Measurements from ENCODE around the gene FBN1.

FBN1 gene

GRCh38 chr15:48520376-48521155 is 124.9 kb downstream of the FBN1 start:
- no peaks in the 10 kb centered on the region for H3K9me3 ChIP-seq (ENCODE audit: control insufficient read depth in 2 of 2, low read length in 2 of 2)

GRCh38 chr15:48516121-48516520 is 129.4 kb downstream of the FBN1 start:
- Histone ChIP-seq H3K36me3 (ENCODE audit: control insufficient read depth in 2 of 2, insufficient read depth in 2 of 2, low read length in 2 of 2) (peaks cover 12 to 15% of the 10 kb centered on the region in 2 donors), H3K4me3 (ENCODE audit: low read length in 2 of 2) (no peak overlapping the region), H3K27ac (ENCODE audit: low read length) (no peak overlapping the region)

More at GRCh38 chr15:48520376-48521155, 124.9 kb downstream of the FBN1 start:
- Histone ChIP-seq H3K4me1 (ENCODE audit: control insufficient read depth, insufficient read depth, low read length) (no peaks in the 10 kb centered on the region), H3K4me3 (ENCODE audit: low read length in 2 of 2) (no peak overlapping the region), H3K27me3 (ENCODE audit: control insufficient read depth in 1 of 2, insufficient read depth in 2 of 2, low read length in 2 of 2) (no peaks in the 10 kb centered on the region), H3K36me3 (ENCODE audit: control insufficient read depth in 2 of 2, insufficient read depth in 2 of 2, low read length in 2 of 2) (peaks cover 4 to 21% of the 10 kb centered on the region in 2 donors), H3K9ac (ENCODE audit: low read length in 2 of 2) (no peak overlapping the region), H3K27ac (ENCODE audit: low read length) (no peak overlapping the region)

GRCh38 chr15:48515500-48515899 is 130.0 kb downstream of the FBN1 start:
- Histone ChIP-seq H3K4me1 (ENCODE audit: control insufficient read depth, insufficient read depth, low read length) (no peaks in the 10 kb centered on the region), H3K36me3 (ENCODE audit: control insufficient read depth in 2 of 2, insufficient read depth in 2 of 2, low read length in 2 of 2) (peaks cover 12 to 15% of the 10 kb centered on the region in 2 donors), H3K4me3 (ENCODE audit: low read length in 2 of 2) (no peak overlapping the region), H3K27me3 (ENCODE audit: control insufficient read depth in 1 of 2, insufficient read depth in 2 of 2, low read length in 2 of 2) (no peaks in the 10 kb centered on the region), H3K9ac (ENCODE audit: low read length in 2 of 2) (no peak overlapping the region), H3K9me3 (ENCODE audit: control insufficient read depth in 2 of 2, low read length in 2 of 2) (no peaks in the 10 kb centered on the region), H3K27ac (ENCODE audit: low read length) (no peak overlapping the region)

More at GRCh38 chr15:48516121-48516520, 129.4 kb downstream of the FBN1 start:
- H3K9me3 ChIP-seq (ENCODE audit: control insufficient read depth in 2 of 2, low read length in 2 of 2): no peaks in the 10 kb centered on the region
- H3K4me1 ChIP-seq (ENCODE audit: control insufficient read depth, insufficient read depth, low read length): no peaks in the 10 kb centered on the region
- H3K9ac ChIP-seq (ENCODE audit: low read length in 2 of 2): no peak overlapping the region
- H3K27me3 ChIP-seq (ENCODE audit: control insufficient read depth in 1 of 2, insufficient read depth in 2 of 2, low read length in 2 of 2): no peaks in the 10 kb centered on the region

GRCh38 chr15:48514103-48514816 is 131.2 kb downstream of the FBN1 start:
- Histone ChIP-seq H3K36me3 (ENCODE audit: control insufficient read depth in 2 of 2, insufficient read depth in 2 of 2, low read length in 2 of 2) (peaks cover 12 to 15% of the 10 kb centered on the region in 2 donors), H3K9me3 (ENCODE audit: control insufficient read depth in 2 of 2, low read length in 2 of 2) (no peaks in the 10 kb centered on the region), H3K27me3 (ENCODE audit: control insufficient read depth in 1 of 2, insufficient read depth in 2 of 2, low read length in 2 of 2) (no peaks in the 10 kb centered on the region), H3K27ac (ENCODE audit: low read length) (no peak overlapping the region), H3K9ac (ENCODE audit: low read length in 2 of 2) (no peak overlapping the region), H3K4me1 (ENCODE audit: control insufficient read depth, insufficient read depth, low read length) (no peaks in the 10 kb centered on the region), H3K4me3 (ENCODE audit: low read length in 2 of 2) (no peak overlapping the region)

- no peaks in the 10 kb centered on the region for H3K27me3 ChIP-seq (ENCODE audit: control insufficient read depth in 1 of 2, insufficient read depth in 2 of 2, low read length in 2 of 2)
- no peak overlapping the region for H3K4me3 ChIP-seq (ENCODE audit: low read length in 2 of 2)
- H3K9ac ChIP-seq (ENCODE audit: low read length in 2 of 2): no peak overlapping the region
- H3K36me3 ChIP-seq (ENCODE audit: control insufficient read depth in 2 of 2, insufficient read depth in 2 of 2, low read length in 2 of 2): peaks cover 9 to 12% of the 10 kb centered on the region in 2 donors
- no peaks in the 10 kb centered on the region for H3K9me3 ChIP-seq (ENCODE audit: control insufficient read depth in 2 of 2, low read length in 2 of 2)
- H3K27ac ChIP-seq (ENCODE audit: low read length): no peak overlapping the region
- no peaks in the 10 kb centered on the region for H3K4me1 ChIP-seq (ENCODE audit: control insufficient read depth, insufficient read depth, low read length)
Observed at GRCh38 chr15:48510976-48511375, 134.5 kb downstream of the FBN1 start.

- Histone ChIP-seq H3K4me1 (ENCODE audit: control insufficient read depth, insufficient read depth, low read length) (no peaks in the 10 kb centered on the region), H3K4me3 (ENCODE audit: low read length in 2 of 2) (no peak overlapping the region), H3K27ac (ENCODE audit: low read length) (no peak overlapping the region), H3K9me3 (ENCODE audit: control insufficient read depth in 2 of 2, low read length in 2 of 2) (no peaks in the 10 kb centered on the region), H3K9ac (ENCODE audit: low read length in 2 of 2) (no peak overlapping the region), H3K27me3 (ENCODE audit: control insufficient read depth in 1 of 2, insufficient read depth in 2 of 2, low read length in 2 of 2) (no peaks in the 10 kb centered on the region), H3K36me3 (ENCODE audit: control insufficient read depth in 2 of 2, insufficient read depth in 2 of 2, low read length in 2 of 2) (peaks cover 13 to 15% of the 10 kb centered on the region in 2 donors)
Observed at GRCh38 chr15:48507416-48508065, 138.0 kb downstream of the FBN1 start.

GRCh38 chr15:48505067-48505466 is 140.4 kb downstream of the FBN1 start:
- no peaks in the 10 kb centered on the region for H3K9me3 ChIP-seq (ENCODE audit: control insufficient read depth in 2 of 2, low read length in 2 of 2)
- H3K4me1 ChIP-seq (ENCODE audit: control insufficient read depth, insufficient read depth, low read length): no peaks in the 10 kb centered on the region
- H3K36me3 ChIP-seq (ENCODE audit: control insufficient read depth in 2 of 2, insufficient read depth in 2 of 2, low read length in 2 of 2): peaks cover 17 to 19% of the 10 kb centered on the region in 2 donors
- H3K27ac ChIP-seq (ENCODE audit: low read length): no peak overlapping the region
- H3K9ac ChIP-seq (ENCODE audit: low read length in 2 of 2): no peak overlapping the region
- H3K27me3 ChIP-seq (ENCODE audit: control insufficient read depth in 1 of 2, insufficient read depth in 2 of 2, low read length in 2 of 2): no peaks in the 10 kb centered on the region
- no peak overlapping the region for H3K4me3 ChIP-seq (ENCODE audit: low read length in 2 of 2)

- no peaks in the 10 kb centered on the region for H3K27me3 ChIP-seq (ENCODE audit: control insufficient read depth in 1 of 2, insufficient read depth in 2 of 2, low read length in 2 of 2)
- no peaks in the 10 kb centered on the region for H3K4me1 ChIP-seq (ENCODE audit: control insufficient read depth, insufficient read depth, low read length)
- H3K36me3 ChIP-seq (ENCODE audit: control insufficient read depth in 2 of 2, insufficient read depth in 2 of 2, low read length in 2 of 2): peaks cover 21 to 27% of the 10 kb centered on the region in 2 donors
- H3K9me3 ChIP-seq (ENCODE audit: control insufficient read depth in 2 of 2, low read length in 2 of 2): no peaks in the 10 kb centered on the region
- no peak overlapping the region for H3K27ac ChIP-seq (ENCODE audit: low read length)
- H3K4me3 ChIP-seq (ENCODE audit: low read length in 2 of 2): no peak overlapping the region
- H3K9ac ChIP-seq (ENCODE audit: low read length in 2 of 2): no peak overlapping the region
Observed at GRCh38 chr15:48501208-48501607, 144.3 kb downstream of the FBN1 start.

- H3K9me3 ChIP-seq (ENCODE audit: control insufficient read depth in 2 of 2, low read length in 2 of 2): no peaks in the 10 kb centered on the region
- peaks cover 24 to 30% of the 10 kb centered on the region in 2 donors for H3K36me3 ChIP-seq (ENCODE audit: control insufficient read depth in 2 of 2, insufficient read depth in 2 of 2, low read length in 2 of 2)
- no peak overlapping the region for H3K27ac ChIP-seq (ENCODE audit: low read length)
Observed at GRCh38 chr15:48500595-48500994, 144.9 kb downstream of the FBN1 start.

GRCh38 chr15:48499978-48500377 is 145.5 kb downstream of the FBN1 start:
- H3K4me1 ChIP-seq (ENCODE audit: control insufficient read depth, insufficient read depth, low read length): no peaks in the 10 kb centered on the region
- H3K9me3 ChIP-seq (ENCODE audit: control insufficient read depth in 2 of 2, low read length in 2 of 2): no peaks in the 10 kb centered on the region
- no peak overlapping the region for H3K27ac ChIP-seq (ENCODE audit: low read length)
- no peak overlapping the region for H3K4me3 ChIP-seq (ENCODE audit: low read length in 2 of 2)
- H3K27me3 ChIP-seq (ENCODE audit: control insufficient read depth in 1 of 2, insufficient read depth in 2 of 2, low read length in 2 of 2): no peaks in the 10 kb centered on the region
- no peak overlapping the region for H3K9ac ChIP-seq (ENCODE audit: low read length in 2 of 2)
- peaks cover 24 to 29% of the 10 kb centered on the region in 2 donors for H3K36me3 ChIP-seq (ENCODE audit: control insufficient read depth in 2 of 2, insufficient read depth in 2 of 2, low read length in 2 of 2)

More at GRCh38 chr15:48500595-48500994, 144.9 kb downstream of the FBN1 start:
- Histone ChIP-seq H3K9ac (ENCODE audit: low read length in 2 of 2) (no peak overlapping the region), H3K4me3 (ENCODE audit: low read length in 2 of 2) (no peak overlapping the region), H3K27me3 (ENCODE audit: control insufficient read depth in 1 of 2, insufficient read depth in 2 of 2, low read length in 2 of 2) (no peaks in the 10 kb centered on the region), H3K4me1 (ENCODE audit: control insufficient read depth, insufficient read depth, low read length) (no peaks in the 10 kb centered on the region)

Data from stomach smooth muscle (tissue), 2 donors.